ENCODE results near the gene ERGIC1. TPM values are rescaled to one million over a fixed set of nuclear protein-coding genes. Genes with fewer than 3 reads are reported as not detected.

ERGIC1 gene
- total and polyA plus RNA-seq, 2 of the 8 experiments (the other 6 are each of a cell fraction or from before 2014, with no cell fraction given): 95.3 to 106 TPM

DNA sequence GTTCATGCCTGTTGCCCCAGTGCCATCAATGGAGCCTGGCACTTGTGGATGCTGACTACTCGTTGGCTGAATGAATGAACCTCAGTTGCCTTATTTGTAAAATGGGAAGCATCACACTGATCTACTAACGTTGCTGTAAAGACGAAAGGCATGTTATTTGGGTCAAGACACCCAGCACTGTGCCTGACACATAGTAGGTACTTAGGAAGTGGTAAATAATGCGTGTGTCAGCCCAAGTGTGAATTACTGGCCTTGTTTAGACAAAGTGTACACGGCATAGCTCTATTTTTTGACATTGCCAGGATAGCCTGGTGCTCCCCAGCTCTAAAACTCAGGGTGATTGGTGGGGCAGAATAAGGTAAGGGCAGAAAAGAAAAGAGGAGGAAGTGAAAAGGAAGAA, 27.4 kb downstream of the ERGIC1 start:
- no peak for FAIRE-seq
- peaks cover 17 to 27% of the 10 kb centered on the region in 2 experiments for H4K20me1 ChIP-seq (replicated peaks in 1 of 2; ENCODE audit: control insufficient read depth in 1 of 2, insufficient read depth in 2 of 2, low read length in 2 of 2)
- TF ChIP-seq PHF8 (conservative IDR thresholded peaks at IDR 0.05; ENCODE audit: low read depth, low read length): no peak
- TF ChIP-seq SP4 (IDR thresholded peaks at IDR 0.05; ENCODE audit: low read length): no peak
- no peak for TF ChIP-seq POLR2A (IDR thresholded peaks at IDR 0.05; ENCODE audit: control extremely low read depth in 1 of 2, low read depth in 2 of 2, low read length in 2 of 2)
- TF ChIP-seq CTBP2 (IDR thresholded peaks at IDR 0.05; ENCODE audit: borderline replicate concordance, insufficient read depth, insufficient read length, low read length): no peak
- no peak for TF ChIP-seq EP300 (IDR thresholded peaks at IDR 0.05; ENCODE audit: borderline replicate concordance in 1 of 2, low read depth in 2 of 2, low read length in 2 of 2)
- no peak for TF ChIP-seq KDM1A (IDR thresholded peaks at IDR 0.05; ENCODE audit: borderline replicate concordance, low read length)
- no peak for TF ChIP-seq YY1 (IDR thresholded peaks at IDR 0.05; ENCODE audit: low read depth, low read length)
- no peak for TF ChIP-seq EZH2 (IDR thresholded peaks at IDR 0.05; ENCODE audit: low read depth, low read length, severe bottlenecking)
- TF ChIP-seq SIRT6 (IDR thresholded peaks at IDR 0.05; ENCODE audit: low read length): no peak
- no peak for TF ChIP-seq NRF1 (IDR thresholded peaks at IDR 0.05; ENCODE audit: low read depth, low read length)
- no peak for TF ChIP-seq POU5F1 (IDR thresholded peaks at IDR 0.05; ENCODE audit: low read depth, low read length)
- no peak for TF ChIP-seq RFX5 (IDR thresholded peaks at IDR 0.05; ENCODE audit: borderline replicate concordance, low read depth, low read length)
- TF ChIP-seq KDM5A (IDR thresholded peaks at IDR 0.05; ENCODE audit: low read length): no peak

More for the DNA sequence above, 27.4 kb downstream of the ERGIC1 start:
- Histone ChIP-seq H3K23ac (ENCODE audit: insufficient read length) (no peak overlapping the region), H2BK12ac (ENCODE audit: low read depth, low read length) (no peak overlapping the region), H2AFZ (ENCODE audit: low read length) (no peak overlapping the region), H3K4ac (replicated peaks; ENCODE audit: insufficient read length, low read depth, low read length) (no peak overlapping the region), H2BK120ac (replicated peaks; ENCODE audit: low read depth, low read length) (no peak overlapping the region), H3K14ac (ENCODE audit: insufficient read length) (no peak overlapping the region), H3K27ac (ENCODE audit: low read depth, low read length) (no peak overlapping the region), H2BK15ac (ENCODE audit: low read length) (no peak overlapping the region), H2BK5ac (ENCODE audit: low read depth, low read length) (no peak overlapping the region), H4K5ac (ENCODE audit: insufficient read length, low read depth, low read length) (no peak overlapping the region), H2AK5ac (ENCODE audit: low read depth, low read length) (no peak overlapping the region), H3K4me1 (replicated peaks in 1 of 4; ENCODE audit: control insufficient read depth in 3 of 4, insufficient read depth in 4 of 4, low read length in 3 of 4) (peaks cover 2 to 8% (median 5%) of the 10 kb centered on the region in 4 experiments), H4K8ac (ENCODE audit: extremely low read depth, insufficient read depth, low read length) (no peak overlapping the region), H4K91ac (replicated peaks; ENCODE audit: insufficient read length, low read length) (no peak overlapping the region), H3K27me3 (replicated peaks in 1 of 4; ENCODE audit: control insufficient read depth in 3 of 4, extremely low read depth in 1 of 4, insufficient read depth in 3 of 4, low read length in 3 of 4) (no peaks in the 10 kb centered on the region; a peak in 1 of 7 replicates), H3K79me1 (ENCODE audit: low read depth, low read length) (peaks cover 34% of the 10 kb centered on the region), H3K56ac (replicated peaks; ENCODE audit: insufficient read length, low read depth, low read length) (no peak overlapping the region), H3K18ac (ENCODE audit: extremely low read depth, low read length) (no peak overlapping the region), H3K23me2 (ENCODE audit: low read depth, low read length) (no peaks in the 10 kb centered on the region; the same call in 1 of the 2 replicates), H3K9ac (replicated peaks in 1 of 4; ENCODE audit: extremely low read depth in 1 of 4, low read depth in 3 of 4, low read length in 3 of 4) (no peak overlapping the region), H3K36me3 (ENCODE audit: control insufficient read depth in 2 of 4, insufficient read depth in 4 of 4, low read length in 3 of 4) (no peaks in the 10 kb centered on the region), H2BK20ac (ENCODE audit: low read length) (no peak overlapping the region), H3K79me2 (ENCODE audit: control insufficient read depth in 1 of 2, insufficient read depth in 2 of 2, low read length in 2 of 2) (peaks cover 0 to 57% of the 10 kb centered on the region in 2 experiments; a peak in 2 of 4 replicates), H3K4me3 (ENCODE audit: extremely low read depth in 1 of 4, insufficient read depth in 2 of 4, low read depth in 3 of 4, low read length in 4 of 4) (no peak overlapping the region), H3K4me2 (ENCODE audit: insufficient read depth in 1 of 2, low read depth in 2 of 2, low read length in 2 of 2) (no peak overlapping the region), H3K9me3 (ENCODE audit: insufficient read depth in 2 of 2, low read depth in 1 of 2, low read length in 1 of 2) (no peaks in the 10 kb centered on the region)
- no peak for DNase-seq (ENCODE audit: low read depth in 1 of 2, low spot score in 2 of 2)
- WGBS, 2 experiments (ENCODE audit: extremely low coverage in 1 of 2, insufficient coverage in 1 of 2, insufficient read length in 1 of 2, insufficient replicate concordance in 2 of 2, low coverage in 1 of 2, low lambda C conversion rate in 2 of 2, missing lambda C conversion rate in 1 of 2): 89% methylated on average over 5 of the region's 5 CpGs; no CpG with 5 or more reads in 1 of the 2 experiments
- ChIA-PET CTCF (ENCODE audit: partially characterized antibody) (interaction anchor here (0.7 to 4.9 kb wide), 5 partner anchors 9 to 147 kb away, joined by 3 to 17 read pairs (median 4); no protein-coding TSS in a partner anchor), POLR2A (ENCODE audit: partially characterized antibody) (interaction anchor here (1.3 to 2.0 kb wide), 2 partner anchors 11 to 91 kb away, joined by 5 read pairs; partner anchors contain the start of gene DUSP1)
